PC-9 (cell line): ENCODE data around the gene NUBPL. TPM values are rescaled to one million over a fixed set of nuclear protein-coding genes. Genes with fewer than 3 reads are reported as not detected.

Experiments used
- BruUV-seq: library from RNA; stranded (reverse); fragments of 400-500 nt; replicated peaks from 2 replicates; lab custom pipeline; 2021; lab: Mats Ljungman, UMichigan
- CTCF ChIA-PET: fragments of 300-600 bp; sonication (Branson Sonifier 250); formaldehyde crosslinking; loops from one replicate; lab custom pipeline; 2022; ENCODE audit warnings: antibody characterized with exemption; lab: Charles Lee
- POLR2A ChIA-PET: fragments of 300-600 bp; sonication (Branson Sonifier 250); formaldehyde crosslinking; loops from one replicate; lab custom pipeline; 2022; ENCODE audit warnings: antibody characterized with exemption; ENCODE audit not compliant: unreplicated experiment; lab: Charles Lee
- DNase-seq, 2 experiments: peaks; one replicate each; pipeline versions ENCODE4 v3.0.0 to v3.0.0-alpha.2; 2015 to 2022; ENCODE audit warnings: mixed read lengths in 1 of 2
- H2AFZ ChIP-seq: fragments of 200-600 bp; sonication (generic); 2 replicates; pipeline ENCODE4 v1.8.1; 2017; ENCODE audit warnings: antibody characterized with exemption
- H3F3A ChIP-seq: fragments of 200-600 bp; sonication (generic); 2 replicates; pipeline ENCODE4 v1.8.1; 2017; ENCODE audit warnings: antibody characterized with exemption, mild to moderate bottlenecking, low read depth; ENCODE audit not compliant: insufficient read depth
- H3K27ac ChIP-seq: fragments of 200-600 bp; sonication (generic); 2 replicates; pipeline ENCODE4 v1.6.1; 2016; ENCODE audit warnings: mixed run types
- H3K27me3 ChIP-seq: fragments of 200-600 bp; sonication (generic); 2 replicates; pipeline ENCODE4 v1.6.1; 2016; ENCODE audit warnings: low read depth, mixed run types; ENCODE audit not compliant: insufficient read depth
- H3K36me3 ChIP-seq: fragments of 200-600 bp; sonication (generic); 2 replicates; pipeline ENCODE4 v1.6.1; 2016; ENCODE audit warnings: low read depth, mixed run types
- H3K4me1 ChIP-seq: fragments of 200-600 bp; sonication (generic); replicated peaks from 2 replicates; pipeline ENCODE4 v1.6.1; 2016; ENCODE audit warnings: mixed run types; ENCODE audit not compliant: insufficient read depth
- H3K4me2 ChIP-seq: fragments of 200-600 bp; sonication (generic); 2 replicates; pipeline ENCODE4 v1.6.1; 2017; ENCODE audit warnings: mixed run types
- H3K4me3 ChIP-seq: fragments of 200-600 bp; sonication (generic); 2 replicates; pipeline ENCODE4 v1.6.1; 2016; ENCODE audit warnings: mixed run types
- H3K79me2 ChIP-seq: fragments of 200-600 bp; sonication (generic); 2 replicates; pipeline ENCODE4 v1.6.1; 2017; ENCODE audit warnings: low read depth, mixed run types
- H3K9me2 ChIP-seq: fragments of 200-600 bp; sonication (generic); 2 replicates; pipeline ENCODE4 v1.8.1; 2017; ENCODE audit warnings: mild to moderate bottlenecking; ENCODE audit not compliant: insufficient read depth
- H3K9me3 ChIP-seq: fragments of 200-600 bp; sonication (generic); 2 replicates; pipeline ENCODE4 v1.8.1; 2016; ENCODE audit warnings: low read depth; ENCODE audit not compliant: insufficient read depth
- H4K20me1 ChIP-seq: fragments of 200-600 bp; sonication (generic); 2 replicates; pipeline ENCODE4 v1.8.1; 2017; ENCODE audit not compliant: insufficient read depth
- CTCF ChIP-seq: fragments of 200-600 bp; sonication (generic); conservative IDR thresholded peaks from 2 replicates; pipeline ENCODE4 v1.6.1; 2017; ENCODE audit warnings: mixed run types, antibody characterized with exemption, mild to moderate bottlenecking, moderate library complexity
- EZH2 ChIP-seq: fragments of 200-600 bp; sonication (generic); IDR thresholded peaks from 2 replicates; pipeline ENCODE4 v1.8.0; 2017; ENCODE audit warnings: antibody characterized with exemption, low read depth
- intact Hi-C: fragments of 100-400 bp; cut with micrococcal nuclease; formaldehyde crosslinking; loops from one replicate; pipeline ENCODE4 v1.10.0; 2022; ENCODE audit not compliant: unreplicated experiment
- total RNA-seq: library from RNA; stranded (reverse); gene quantifications from 2 replicates; pipeline ENCODE4 v1.2.3, GENCODE V29; 2021

The NUBPL gene
- total RNA-seq, 1 experiment from 2014 or later = 14.6 TPM

GRCh38 chr14:31827325-31827724 lies 266.1 kb downstream of the NUBPL start:
- DNase-seq = no peak
- Histone ChIP-seq H3F3A (no peaks in the 10 kb centered on the region), H3K4me3 (no peak overlapping the region), H3K27me3 (no peaks in the 10 kb centered on the region), H3K27ac (no peak overlapping the region), H4K20me1 (no peaks in the 10 kb centered on the region), H3K9me2 (no peaks in the 10 kb centered on the region), H3K36me3 (no peaks in the 10 kb centered on the region), H3K4me2 (no peak overlapping the region), H3K4me1 (no peaks in the 10 kb centered on the region), H3K9me3 (no peaks in the 10 kb centered on the region), H3K79me2 (no peaks in the 10 kb centered on the region), H2AFZ (no peak overlapping the region)
- no peak for TF ChIP-seq CTCF
- TF ChIP-seq EZH2 = no peak
- intact Hi-C loops = no loop called here
- POLR2A ChIA-PET = no interaction called here
- no TSS peak for BruUV-seq
- CTCF ChIA-PET = no interaction called here

DNA sequence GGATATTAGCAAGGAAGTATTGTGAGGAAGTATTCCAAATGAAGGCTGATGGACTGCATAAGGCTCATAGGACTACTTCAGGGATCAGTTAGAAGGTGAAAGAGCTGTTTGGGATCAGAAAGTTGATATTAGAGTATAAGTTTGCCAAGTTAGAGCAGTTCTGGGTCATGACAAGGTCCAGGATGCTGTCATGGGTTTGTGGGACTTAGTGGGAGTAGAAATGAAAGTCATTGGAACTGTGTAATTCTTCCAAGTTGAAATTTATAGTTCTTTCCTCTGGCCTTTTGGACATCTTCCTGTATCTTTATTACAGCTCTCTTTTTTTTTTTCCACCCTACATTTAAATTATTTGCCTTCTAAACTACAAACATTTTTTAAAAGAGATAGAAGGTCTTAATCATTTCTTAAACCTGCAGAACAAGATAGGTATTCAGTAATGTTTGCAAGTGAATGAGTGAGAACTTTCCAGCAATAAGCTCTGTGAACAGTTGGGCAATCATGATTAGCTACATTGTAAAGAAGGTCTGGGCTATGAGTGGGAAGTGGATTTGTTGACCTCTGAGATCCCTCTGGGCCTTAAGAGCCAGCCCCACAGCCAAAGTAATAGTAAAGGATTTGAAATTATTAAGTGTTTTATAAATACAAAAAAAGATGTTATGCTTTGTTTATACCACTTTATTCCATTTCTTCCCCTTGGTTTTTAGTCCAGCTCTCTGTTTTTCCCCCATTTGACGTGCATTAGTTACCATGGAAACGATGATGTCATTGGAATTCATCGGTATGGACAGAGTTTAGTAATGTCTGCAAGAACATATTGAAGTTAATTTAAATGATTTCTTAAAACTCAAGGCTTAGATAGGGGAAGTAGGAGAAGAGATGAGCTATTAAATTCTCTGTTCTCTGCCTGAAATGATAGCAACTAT lies 268.0 kb downstream of the NUBPL start:
- Histone ChIP-seq H3F3A (no peaks in the 10 kb centered on the region), H4K20me1 (no peaks in the 10 kb centered on the region), H3K9me3 (no peaks in the 10 kb centered on the region), H3K9me2 (no peaks in the 10 kb centered on the region), H3K4me1 (no peaks in the 10 kb centered on the region), H3K27ac (no peak overlapping the region), H3K79me2 (no peaks in the 10 kb centered on the region), H2AFZ (no peak overlapping the region), H3K36me3 (no peaks in the 10 kb centered on the region), H3K4me2 (no peak overlapping the region), H3K4me3 (no peak overlapping the region), H3K27me3 (no peaks in the 10 kb centered on the region)
- POLR2A ChIA-PET = interaction anchor here (0.6 kb wide), 1 partner anchor 137 kb away, joined by 3 read pairs; no protein-coding TSS in a partner anchor
- no peak for DNase-seq
- no TSS peak for BruUV-seq
- CTCF ChIA-PET = no interaction called here
- TF ChIP-seq EZH2 (no peak), CTCF (no peak)
- intact Hi-C loops = no loop called here

DNA sequence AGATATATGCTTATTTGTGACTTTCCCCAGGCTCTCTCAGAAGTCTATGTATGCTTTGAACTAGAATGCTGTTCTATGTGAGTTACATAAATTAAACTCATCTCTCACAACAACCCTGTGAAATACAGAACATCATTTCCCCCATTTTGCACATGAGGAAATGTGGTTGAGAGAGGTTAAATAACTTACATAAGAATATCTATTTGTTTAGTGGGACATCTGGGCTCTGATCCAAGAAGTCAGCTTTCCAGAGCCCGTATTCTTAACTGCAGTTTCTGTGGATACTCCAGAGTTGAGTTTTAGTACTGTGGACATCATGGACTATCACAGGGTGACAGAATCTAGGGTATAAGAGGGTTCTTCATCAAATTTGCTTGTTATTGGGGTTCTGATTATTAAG lies 273.4 kb downstream of the NUBPL start:
- BruUV-seq = no TSS peak
- POLR2A ChIA-PET = no interaction called here
- Histone ChIP-seq H3K27ac (no peak overlapping the region), H2AFZ (no peak overlapping the region), H4K20me1 (no peaks in the 10 kb centered on the region), H3K4me3 (no peak overlapping the region), H3K9me2 (no peaks in the 10 kb centered on the region), H3K4me2 (no peak overlapping the region), H3K79me2 (no peaks in the 10 kb centered on the region), H3K36me3 (no peaks in the 10 kb centered on the region), H3K27me3 (no peaks in the 10 kb centered on the region), H3K4me1 (peaks cover 11% of the 10 kb centered on the region; the same call in 1 of the 2 replicates), H3F3A (no peaks in the 10 kb centered on the region), H3K9me3 (no peaks in the 10 kb centered on the region)
- no peak for DNase-seq
- no peak for TF ChIP-seq EZH2
- no peak for TF ChIP-seq CTCF
- intact Hi-C loops = no loop called here
- CTCF ChIA-PET = no interaction called here
